GM18499 (cell line): ENCODE data around the gene MADD.
"Not testable (repeated sequence)": the region's sequence is repeated elsewhere in the genome, so short reads cannot be mapped to it uniquely, and the experiment has no call there.

Source experiments
- ATAC-seq: cut with Tn5 transposase; IDR thresholded peaks from one replicate; pipeline ENCODE4 v1.9.1; 2021; ENCODE audit warnings: moderate number of reproducible peaks; ENCODE audit not compliant: insufficient read depth, unreplicated experiment

The MADD gene

GRCh38 chr11:47272706-47273105 is 2.8 kb downstream of the MADD start:
- ATAC-seq, result no peak

GRCh38 chr11:47274495-47275235 is 4.7 kb downstream of the MADD start:
- no peak for ATAC-seq

DNA sequence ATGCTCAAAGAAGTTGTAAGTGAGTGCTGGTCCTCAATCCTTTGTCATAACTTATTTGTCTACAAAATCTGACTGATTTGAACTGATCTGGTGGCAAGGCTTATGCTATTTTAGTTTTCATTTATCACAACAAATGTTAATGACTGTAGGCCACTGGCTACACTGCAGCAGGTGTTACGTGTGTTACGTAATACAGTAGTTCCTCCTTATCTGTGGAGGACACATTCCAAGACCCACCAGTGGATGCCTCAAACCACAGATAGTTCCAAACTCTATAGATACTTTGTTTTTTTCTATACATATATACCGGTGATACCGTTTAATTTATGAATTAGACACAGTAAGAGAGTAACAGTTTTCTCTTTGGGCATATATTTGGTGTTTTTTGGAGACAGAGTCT is 7.0 kb downstream of the MADD start:
- no peak for ATAC-seq

DNA sequence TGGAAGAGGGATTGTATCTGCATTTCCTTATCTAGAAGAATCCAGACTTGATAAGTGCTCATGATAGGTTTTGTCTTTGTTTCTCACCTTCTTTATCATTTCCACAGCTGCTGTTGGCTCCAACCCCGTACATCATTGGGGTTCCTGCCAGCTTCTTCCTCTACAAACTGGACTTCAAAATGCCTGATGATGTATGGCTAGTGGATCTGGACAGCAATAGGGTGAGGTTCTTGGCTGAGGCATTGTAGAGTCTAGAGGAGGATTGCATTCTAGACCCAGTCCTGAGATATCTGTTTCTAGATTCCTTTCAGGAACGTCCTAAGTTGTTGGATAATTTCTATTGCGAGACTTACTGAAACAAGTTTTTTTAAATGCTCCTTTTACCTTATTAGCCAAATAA is 8.1 kb downstream of the MADD start:
- no peak for ATAC-seq

DNA sequence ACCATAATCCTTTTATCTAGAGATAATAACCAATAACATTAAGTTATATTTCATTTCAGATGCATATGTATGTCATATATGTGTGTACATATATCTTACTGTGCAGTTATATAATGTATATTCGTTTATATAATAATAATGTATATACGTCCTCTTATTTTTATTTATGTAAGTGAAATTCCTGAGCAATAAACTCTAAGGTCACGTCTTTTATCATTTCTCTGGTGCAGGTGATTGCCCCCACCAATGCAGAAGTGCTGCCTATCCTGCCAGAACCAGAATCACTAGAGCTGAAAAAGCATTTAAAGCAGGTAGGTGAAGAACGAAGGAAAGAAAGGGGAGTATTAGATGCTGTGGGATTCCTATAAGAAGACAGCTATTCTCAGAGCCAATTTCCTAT is 8.8 kb downstream of the MADD start:
- no peak for ATAC-seq

GRCh38 chr11:47280099-47280498 is 10.2 kb downstream of the MADD start:
- ATAC-seq, result no peak

DNA sequence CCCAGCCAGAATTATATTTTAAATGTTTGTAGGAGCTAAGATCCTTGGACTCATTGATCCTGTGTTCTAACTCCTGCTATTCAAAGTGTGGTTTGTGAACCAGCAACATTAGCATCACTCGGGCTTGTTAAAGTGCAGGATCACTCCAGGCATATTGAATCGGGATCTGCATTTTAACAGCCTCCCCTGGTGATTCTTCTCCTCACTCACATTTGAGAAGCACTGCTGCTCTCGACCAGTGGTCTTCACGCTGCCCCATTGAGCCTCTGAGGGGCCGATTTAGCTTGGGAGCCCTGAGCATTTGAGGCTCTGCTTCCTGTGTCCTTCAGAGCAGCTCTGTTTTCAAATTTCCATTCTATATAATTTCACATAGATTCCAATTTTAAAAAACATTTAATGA is 10.9 kb downstream of the MADD start:
- no peak for ATAC-seq

DNA sequence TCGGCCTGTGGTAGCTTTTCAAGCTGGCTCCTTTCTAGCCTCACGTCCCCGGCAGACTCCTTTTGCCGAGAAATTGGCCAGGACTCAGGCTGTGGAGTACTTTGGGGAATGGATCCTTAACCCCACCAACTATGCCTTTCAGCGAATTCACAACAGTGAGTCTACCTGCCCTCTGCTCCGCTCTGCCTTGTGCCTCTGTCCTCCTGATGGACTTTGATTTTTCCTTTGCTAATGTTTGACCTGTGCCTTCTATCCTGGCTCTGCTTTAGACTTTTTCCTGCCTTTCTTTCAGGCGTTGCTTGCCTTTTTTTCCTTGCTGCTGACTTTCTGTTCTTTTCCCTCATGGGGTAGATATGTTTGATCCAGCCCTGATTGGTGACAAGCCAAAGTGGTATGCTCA is 12.5 kb downstream of the MADD start:
- ATAC-seq, result no peak

DNA sequence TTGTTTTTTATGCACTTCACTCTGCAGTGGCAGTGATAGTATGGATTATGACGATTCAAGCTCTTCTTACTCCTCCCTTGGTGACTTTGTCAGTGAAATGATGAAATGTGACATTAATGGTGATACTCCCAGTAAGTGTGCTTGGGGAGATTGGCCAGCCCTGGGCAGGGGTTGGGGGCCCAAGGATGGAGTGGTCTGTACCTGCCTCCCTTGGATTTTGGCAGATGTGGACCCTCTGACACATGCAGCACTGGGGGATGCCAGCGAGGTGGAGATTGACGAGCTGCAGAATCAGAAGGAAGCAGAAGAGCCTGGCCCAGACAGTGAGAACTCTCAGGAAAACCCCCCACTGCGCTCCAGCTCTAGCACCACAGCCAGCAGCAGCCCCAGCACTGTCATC is 14.2 kb downstream of the MADD start:
- no peak for ATAC-seq

GRCh38 chr11:47285969-47286770 is 16.2 kb downstream of the MADD start:
- ATAC-seq, result no peak

GRCh38 chr11:47288066-47288465 is 18.1 kb downstream of the MADD start:
- no peak for ATAC-seq

DNA sequence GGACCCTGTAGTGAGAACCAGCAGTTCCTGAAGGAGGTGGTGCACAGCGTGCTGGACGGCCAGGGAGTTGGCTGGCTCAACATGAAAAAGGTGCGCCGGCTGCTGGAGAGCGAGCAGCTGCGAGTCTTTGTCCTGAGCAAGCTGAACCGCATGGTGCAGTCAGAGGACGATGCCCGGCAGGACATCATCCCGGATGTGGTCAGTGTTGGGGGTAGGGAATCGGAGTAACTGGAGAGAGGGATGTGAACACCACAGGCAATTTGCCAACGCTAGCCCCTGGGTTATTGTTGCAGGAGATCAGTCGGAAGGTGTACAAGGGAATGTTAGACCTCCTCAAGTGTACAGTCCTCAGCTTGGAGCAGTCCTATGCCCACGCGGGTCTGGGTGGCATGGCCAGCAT is 19.9 kb downstream of the MADD start:
- ATAC-seq, result no peak

- ATAC-seq, result no peak
Measured at GRCh38 chr11:47295385-47295784, 25.5 kb downstream of the MADD start.

- no peak for ATAC-seq
Measured at GRCh38 chr11:47296045-47296444, 26.1 kb downstream of the MADD start.

DNA sequence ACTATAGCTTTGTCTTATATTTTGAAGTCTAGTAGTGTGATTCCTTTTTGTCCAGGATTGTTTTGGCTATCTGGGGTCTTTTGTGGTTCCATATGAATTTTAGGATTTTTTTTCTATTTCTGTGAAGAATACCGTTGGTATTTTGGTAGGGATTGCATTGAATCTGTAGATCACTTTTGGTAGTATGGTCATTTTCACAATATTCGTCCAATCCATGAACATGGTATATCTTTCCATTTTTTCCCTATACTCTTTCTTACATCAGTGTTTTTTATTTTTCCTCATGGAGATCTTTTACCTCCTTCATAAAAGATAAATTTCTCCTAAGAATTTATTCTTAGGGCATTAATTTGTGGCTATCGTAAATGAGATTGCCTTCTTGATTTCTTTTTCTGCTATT is 29.1 kb downstream of the MADD start:
- ATAC-seq, result no peak

GRCh38 chr11:47302853-47303252 is 32.9 kb downstream of the MADD start:
- no peak for ATAC-seq

GRCh38 chr11:47305734-47306483 is 36.0 kb downstream of the MADD start:
- ATAC-seq, result no peak

DNA sequence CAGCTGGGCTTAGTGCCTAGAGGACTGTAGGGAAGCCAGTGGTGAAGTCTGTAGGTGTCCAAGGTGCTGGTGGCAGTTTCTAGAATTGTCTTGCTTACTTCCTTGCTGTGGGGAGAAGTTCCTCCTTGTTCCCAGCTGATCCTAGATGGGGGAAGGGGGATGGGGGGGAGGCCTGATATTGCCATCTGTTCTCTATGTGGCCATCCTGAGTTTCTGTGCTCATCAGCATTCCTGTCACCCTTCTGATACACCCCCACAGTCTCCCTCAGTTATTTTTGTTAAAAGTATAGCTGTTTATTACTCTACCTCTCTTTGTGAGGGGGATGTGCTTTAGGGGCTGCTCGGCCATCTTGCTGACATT is 36.5 kb downstream of the MADD start:
- ATAC-seq, result no peak

DNA sequence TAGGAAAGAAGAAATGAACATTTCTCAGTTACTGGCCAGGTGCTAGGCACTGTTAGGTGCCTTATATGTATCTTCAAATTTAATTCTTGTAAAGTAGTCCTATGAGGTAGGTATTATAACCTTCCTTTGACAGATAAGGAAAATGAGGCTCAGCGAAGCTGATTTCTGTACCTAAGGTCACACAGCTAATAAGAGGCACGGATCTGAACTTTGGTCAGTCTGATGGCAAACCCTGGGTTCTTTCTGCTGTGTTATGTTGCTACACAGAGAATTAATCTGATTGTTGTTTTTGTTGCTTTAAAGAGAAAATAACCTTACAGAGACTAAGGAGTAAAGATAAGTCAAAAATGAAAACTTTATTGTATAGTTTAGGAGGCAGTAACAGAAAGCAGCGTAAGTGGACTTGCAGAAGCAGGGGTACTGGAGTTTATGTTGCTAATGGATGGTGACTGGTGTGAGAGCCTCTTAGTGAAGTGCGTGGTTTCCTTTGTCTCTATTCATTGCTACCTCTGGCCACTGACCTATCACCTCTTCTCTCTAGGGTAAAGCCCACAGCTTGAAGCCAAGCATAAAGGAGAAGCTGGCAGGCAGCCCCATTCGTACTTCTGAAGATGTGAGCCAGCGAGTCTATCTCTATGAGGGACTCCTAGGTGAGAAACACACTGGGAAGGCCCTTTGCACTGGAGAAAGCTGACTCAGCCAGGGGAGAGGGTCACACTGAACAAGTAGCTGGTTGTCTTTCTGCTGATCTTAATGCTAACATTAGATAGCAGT is 38.3 kb downstream of the MADD start:
- ATAC-seq, result no peak

DNA sequence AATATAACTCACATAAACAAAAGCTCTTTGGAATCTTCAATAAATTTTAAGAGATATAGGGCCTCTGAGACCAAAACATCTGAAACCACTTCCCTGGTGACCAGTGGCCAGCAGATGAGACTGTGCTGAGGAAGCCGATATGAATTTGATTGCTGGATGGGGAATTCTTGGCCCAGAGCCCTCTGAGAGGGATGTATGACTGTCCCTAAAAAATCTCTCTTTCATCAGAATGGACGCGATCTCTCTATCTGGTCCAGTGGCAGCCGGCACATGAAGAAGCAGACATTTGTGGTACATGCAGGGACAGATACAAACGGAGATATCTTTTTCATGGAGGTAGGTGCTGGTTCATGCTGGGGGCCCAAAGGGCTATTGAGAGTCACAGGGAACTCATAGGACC is 45.1 kb downstream of the MADD start:
- no peak for ATAC-seq

- not testable (repeated sequence) for ATAC-seq
Measured at GRCh38 chr11:47316501-47316900, 46.6 kb downstream of the MADD start.
